Keratinocyte (primary cell): ENCODE data around the gene OGDH. TPM values are rescaled to one million over a fixed set of nuclear protein-coding genes. Genes with fewer than 3 reads are reported as not detected.

Source experiments
- DNase-seq: peaks from one replicate; pipeline ENCODE4 v3.0.0-alpha.2; 2011; ENCODE audit warnings: low read depth, missing footprints, low spot score
- FAIRE-seq: peaks from 2 replicates; lab custom pipeline; 2011; peaks lifted over from hg19 to GRCh38; lab: Jason Lieb, UNC
- H2AFZ ChIP-seq: 2 replicates; pipeline ENCODE4 v1.6.0; 2012; ENCODE audit warnings: low read length, control low read depth, inconsistent platforms; ENCODE audit not compliant: control insufficient read depth
- H3K27ac ChIP-seq: 2 replicates; pipeline ENCODE4 v1.5.1; 2011; ENCODE audit warnings: low read length; ENCODE audit not compliant: control insufficient read depth, insufficient read depth
- H3K27me3 ChIP-seq: 3 replicates; pipeline ENCODE4 v1.6.0; 2011; ENCODE audit warnings: low read length; ENCODE audit not compliant: control insufficient read depth, insufficient read depth; ENCODE audit errors: extremely low read depth
- H3K36me3 ChIP-seq, 2 experiments: 2 replicates in 1 of 2; 3 replicates in 1 of 2; pipeline ENCODE4 v1.5.1; 2011; ENCODE audit warnings: low read length in 2 of 2, mild to moderate bottlenecking in 1 of 2; ENCODE audit not compliant: control insufficient read depth in 2 of 2, insufficient read depth in 2 of 2; ENCODE audit errors: extremely low read depth in 1 of 2
- H3K4me1 ChIP-seq: 3 replicates; pipeline ENCODE4 v1.5.1; 2011; ENCODE audit warnings: low read length; ENCODE audit not compliant: control insufficient read depth, insufficient read depth; ENCODE audit errors: extremely low read depth
- H3K4me2 ChIP-seq: 3 replicates; pipeline ENCODE4 v1.6.0; 2011; ENCODE audit warnings: low read depth, low read length; ENCODE audit not compliant: control insufficient read depth, insufficient read depth; ENCODE audit errors: extremely low read depth
- H3K4me3 ChIP-seq, 3 experiments: fragments of 200-600 bp in 1 of 3; sonication (generic) in 1 of 3; 2 replicates in 2 of 3; 3 replicates in 1 of 3; pipeline ENCODE4 v1.5.1; 2011 to 2016; ENCODE audit warnings: low read length in 3 of 3, mild to moderate bottlenecking in 3 of 3, control low read depth in 2 of 3, inconsistent platforms in 1 of 3, low read depth in 1 of 3, mixed read lengths in 1 of 3, mixed run types in 1 of 3, moderate library complexity in 1 of 3; ENCODE audit not compliant: control insufficient read depth in 2 of 3, insufficient read depth in 2 of 3; ENCODE audit errors: extremely low read depth in 1 of 3
- H3K79me2 ChIP-seq: 2 replicates; pipeline ENCODE4 v1.6.0; 2012; ENCODE audit warnings: low read length; ENCODE audit not compliant: control insufficient read depth, insufficient read depth
- H3K9ac ChIP-seq: 3 replicates; pipeline ENCODE4 v1.6.0; 2011; ENCODE audit warnings: low read length; ENCODE audit not compliant: control insufficient read depth, insufficient read depth; ENCODE audit errors: extremely low read depth
- H3K9me1 ChIP-seq: 3 replicates; pipeline ENCODE4 v1.6.0; 2011; ENCODE audit warnings: low read length; ENCODE audit not compliant: control insufficient read depth, insufficient read depth; ENCODE audit errors: extremely low read depth
- H3K9me3 ChIP-seq: 2 replicates; pipeline ENCODE4 v1.5.1; 2012; ENCODE audit warnings: low read depth, low read length; ENCODE audit not compliant: control insufficient read depth
- H4K20me1 ChIP-seq: 3 replicates; pipeline ENCODE4 v1.6.0; 2011; ENCODE audit warnings: low read length; ENCODE audit not compliant: control insufficient read depth, insufficient read depth; ENCODE audit errors: extremely low read depth
- CTCF ChIP-seq, 3 experiments: IDR thresholded peaks in 1 of 3; conservative IDR thresholded peaks in 1 of 3; optimal IDR thresholded peaks in 1 of 3; 2 replicates in 2 of 3; 3 replicates in 1 of 3; pipeline versions ENCODE3 to v1.5.1; 2011; ENCODE audit warnings: low read length in 3 of 3, mild to moderate bottlenecking in 3 of 3, moderate library complexity in 2 of 3, control low read depth in 1 of 3, inconsistent platforms in 1 of 3; ENCODE audit not compliant: insufficient read depth in 2 of 3; ENCODE audit errors: extremely low read depth in 1 of 3
- EZH2 ChIP-seq: IDR thresholded peaks from one replicate; pipeline ENCODE4 v1.6.1; 2012; ENCODE audit warnings: inconsistent platforms, mild to moderate bottlenecking, low read length, moderate library complexity
- dilution Hi-C: fragments of 300-500 bp; cut with MboI; formaldehyde crosslinking; loops from one replicate; pipeline ENCODE4 v1.7.0; 2020; ENCODE audit warnings: low sequenced_read_pairs; ENCODE audit not compliant: extremely low pct_ligation_motif_present
- polyA plus RNA-seq, 5 experiments: library from polyadenylated mRNA; depleted of rRNA in 3 of 5; stranded (reverse) in 3 of 5; stranded (forward) in 1 of 5; unstranded in 1 of 5; fragments of >200 nt; gene quantifications; 1 replicate in 1 of 5; 2 replicates in 3 of 5; 3 replicates in 1 of 5; pipeline versions ENCODE4 v1.2.1 to v1.2.3, GENCODE V29; 2011 to 2012; ENCODE audit warnings: missing spikeins in 2 of 5, low read depth in 1 of 5, low replicate concordance in 1 of 5

The OGDH gene
- polyA plus RNA-seq, 1 donor (not counting 4 experiments of a cell fraction or from before 2014, with no cell fraction given) = 46.4 TPM

DNA sequence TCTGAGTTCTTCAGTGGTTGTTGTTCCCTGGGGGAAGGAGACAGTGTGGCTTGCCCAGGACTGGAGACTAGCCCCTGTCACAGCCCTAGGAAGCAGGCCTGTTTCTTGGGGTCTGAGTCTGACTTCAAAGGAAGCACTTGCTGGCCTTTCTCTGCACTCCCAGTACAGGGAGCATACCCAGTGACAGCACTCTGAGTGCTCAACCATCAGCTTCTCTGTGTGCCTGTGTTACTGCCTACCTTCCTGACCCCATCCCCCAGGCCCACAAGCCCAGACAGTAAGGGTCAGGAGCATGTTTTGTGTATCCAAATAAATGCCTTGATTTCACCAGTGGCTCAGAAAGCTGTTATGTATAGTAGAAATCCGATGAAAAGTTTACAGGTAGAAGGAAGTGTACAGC, 48.9 kb downstream of the OGDH start:
- no peaks in the 10 kb centered on the region for H3K9me3 ChIP-seq
- no peak overlapping the region for H2AFZ ChIP-seq
- no peak for DNase-seq
- no peak for TF ChIP-seq EZH2
- TF ChIP-seq CTCF (optimal IDR thresholded peaks at IDR 0.05 in 1 of 3, IDR thresholded peaks at IDR 0.05 in 1 of 3, conservative IDR thresholded peaks at IDR 0.05 in 1 of 3; ENCODE audit: extremely low read depth in 1 of 3, insufficient read depth in 2 of 3, low read length in 3 of 3) = no peak
- no peak overlapping the region for H3K4me3 ChIP-seq
- H3K27me3 ChIP-seq = no peaks in the 10 kb centered on the region
- no peaks in the 10 kb centered on the region for H3K4me1 ChIP-seq
- dilution Hi-C loops = no loop called here
- H4K20me1 ChIP-seq = no peaks in the 10 kb centered on the region
- H3K27ac ChIP-seq = no peak overlapping the region
- FAIRE-seq = no peak
- no peak overlapping the region for H3K4me2 ChIP-seq
- H3K79me2 ChIP-seq = no peaks in the 10 kb centered on the region
- H3K9me1 ChIP-seq = no peaks in the 10 kb centered on the region
- no peak overlapping the region for H3K9ac ChIP-seq
- H3K36me3 ChIP-seq = peaks cover 9 to 17% of the 10 kb centered on the region in 2 experiments

DNA sequence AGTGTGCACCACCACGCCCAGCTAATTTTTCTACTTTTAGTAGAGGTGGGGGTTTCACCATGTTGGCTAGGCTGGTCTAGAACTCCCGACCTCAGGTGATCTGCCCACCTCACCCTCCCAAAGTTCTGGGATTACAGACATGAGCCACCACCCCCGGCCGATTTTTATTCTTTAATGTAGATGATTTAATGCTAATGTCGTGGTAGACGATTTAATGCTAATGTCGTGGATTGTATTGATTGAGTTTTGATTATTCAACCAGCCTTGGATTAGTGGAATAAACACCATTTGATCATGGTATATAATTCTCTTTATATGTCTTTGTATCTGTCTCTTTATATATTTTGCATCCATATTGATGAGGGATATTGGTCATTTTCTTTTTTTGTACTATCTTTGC, 52.6 kb downstream of the OGDH start:
- dilution Hi-C loops = no loop called here
- DNase-seq (no peak), FAIRE-seq (no peak)
- Histone ChIP-seq H3K9ac (no peak overlapping the region), H3K9me1 (no peaks in the 10 kb centered on the region), H3K79me2 (peaks cover 3% of the 10 kb centered on the region), H3K27me3 (no peaks in the 10 kb centered on the region), H2AFZ (no peak overlapping the region), H4K20me1 (no peaks in the 10 kb centered on the region), H3K9me3 (peaks cover 5% of the 10 kb centered on the region), H3K4me2 (no peak overlapping the region), H3K36me3 (peaks cover 4 to 20% of the 10 kb centered on the region in 2 experiments), H3K4me3 (no peak overlapping the region), H3K4me1 (no peaks in the 10 kb centered on the region), H3K27ac (no peak overlapping the region)
- TF ChIP-seq EZH2 = no peak
- TF ChIP-seq CTCF (optimal IDR thresholded peaks at IDR 0.05 in 1 of 3, IDR thresholded peaks at IDR 0.05 in 1 of 3, conservative IDR thresholded peaks at IDR 0.05 in 1 of 3; ENCODE audit: extremely low read depth in 1 of 3, insufficient read depth in 2 of 3, low read length in 3 of 3) = no peak
